Neural cell (in vitro differentiated cells): ENCODE results near the gene RDH11.

ENCODE experiments used
- EP300 ChIP-seq: fragments of 450-650 bp; conservative IDR thresholded peaks from 2 replicates; pipeline ENCODE4 v1.6.1; 2014; ENCODE audit warnings: antibody characterized with exemption, mild to moderate bottlenecking, moderate library complexity; ENCODE audit not compliant: poor library complexity, severe bottlenecking
- EZH2 ChIP-seq: fragments of 200-600, 300-800 bp; shearing (Covaris generic), sonication (generic); IDR thresholded peaks from 2 replicates; pipeline ENCODE4 v1.6.1; 2014; ENCODE audit warnings: antibody characterized with exemption, low read length, borderline replicate concordance, mild to moderate bottlenecking; ENCODE audit not compliant: insufficient read depth, poor library complexity, severe bottlenecking
- SMC3 ChIP-seq: fragments of 450-650 bp; conservative IDR thresholded peaks from 2 replicates; pipeline ENCODE4 v1.6.1; 2014; ENCODE audit warnings: antibody characterized with exemption, mild to moderate bottlenecking, moderate library complexity; ENCODE audit not compliant: poor library complexity
- TAF1 ChIP-seq: IDR thresholded peaks from 2 replicates; pipeline ENCODE4 v1.6.1; 2012; ENCODE audit warnings: low read depth
- TF ChIP-seq, protein P1 (sequence below): fragments of 450-650 bp; IDR thresholded peaks from 2 replicates; pipeline ENCODE4 v1.5.1; 2014; ENCODE audit warnings: antibody characterized with exemption, mild to moderate bottlenecking, moderate library complexity; ENCODE audit not compliant: poor library complexity, severe bottlenecking
- TF ChIP-seq, protein P2 (sequence below): IDR thresholded peaks from 2 replicates; pipeline ENCODE4 v1.6.1; 2012; ENCODE audit warnings: borderline replicate concordance

DNA sequence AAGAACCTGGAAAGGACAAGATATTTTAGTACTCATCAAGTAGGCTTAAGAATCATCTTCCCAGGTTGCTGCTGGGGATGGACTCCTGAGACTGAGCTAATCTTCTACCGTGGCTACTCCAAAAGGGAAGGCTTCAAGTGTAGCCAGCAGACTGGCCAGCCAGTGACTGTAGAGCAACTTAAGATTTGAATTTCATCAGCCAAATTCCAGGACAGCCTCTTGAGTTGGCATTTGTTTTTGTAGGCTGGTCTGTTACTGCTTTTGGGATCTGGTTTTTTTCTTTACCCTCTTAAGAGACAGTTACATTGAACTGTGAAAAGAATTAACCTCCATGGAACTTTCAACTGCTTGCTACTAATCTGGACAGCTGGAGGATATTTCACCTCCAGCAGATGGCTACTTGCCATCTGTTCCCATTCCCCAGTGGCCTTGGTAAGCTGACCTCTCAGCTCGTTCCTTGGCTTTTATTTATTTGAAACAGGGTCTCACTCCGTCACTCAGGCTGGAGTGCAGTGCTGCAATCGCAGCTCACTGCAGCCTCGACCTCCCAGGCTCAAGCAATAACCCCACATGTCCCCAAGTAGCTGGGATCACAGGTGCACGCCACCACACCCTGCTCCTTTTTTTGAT, 41.8 kb downstream of the RDH11 start:
- TF ChIP-seq, protein P1, sequence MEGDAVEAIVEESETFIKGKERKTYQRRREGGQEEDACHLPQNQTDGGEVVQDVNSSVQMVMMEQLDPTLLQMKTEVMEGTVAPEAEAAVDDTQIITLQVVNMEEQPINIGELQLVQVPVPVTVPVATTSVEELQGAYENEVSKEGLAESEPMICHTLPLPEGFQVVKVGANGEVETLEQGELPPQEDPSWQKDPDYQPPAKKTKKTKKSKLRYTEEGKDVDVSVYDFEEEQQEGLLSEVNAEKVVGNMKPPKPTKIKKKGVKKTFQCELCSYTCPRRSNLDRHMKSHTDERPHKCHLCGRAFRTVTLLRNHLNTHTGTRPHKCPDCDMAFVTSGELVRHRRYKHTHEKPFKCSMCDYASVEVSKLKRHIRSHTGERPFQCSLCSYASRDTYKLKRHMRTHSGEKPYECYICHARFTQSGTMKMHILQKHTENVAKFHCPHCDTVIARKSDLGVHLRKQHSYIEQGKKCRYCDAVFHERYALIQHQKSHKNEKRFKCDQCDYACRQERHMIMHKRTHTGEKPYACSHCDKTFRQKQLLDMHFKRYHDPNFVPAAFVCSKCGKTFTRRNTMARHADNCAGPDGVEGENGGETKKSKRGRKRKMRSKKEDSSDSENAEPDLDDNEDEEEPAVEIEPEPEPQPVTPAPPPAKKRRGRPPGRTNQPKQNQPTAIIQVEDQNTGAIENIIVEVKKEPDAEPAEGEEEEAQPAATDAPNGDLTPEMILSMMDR = no peak
- no peak for TF ChIP-seq TAF1
- no peak for TF ChIP-seq EZH2
- no peak for TF ChIP-seq EP300
- TF ChIP-seq, protein P2, sequence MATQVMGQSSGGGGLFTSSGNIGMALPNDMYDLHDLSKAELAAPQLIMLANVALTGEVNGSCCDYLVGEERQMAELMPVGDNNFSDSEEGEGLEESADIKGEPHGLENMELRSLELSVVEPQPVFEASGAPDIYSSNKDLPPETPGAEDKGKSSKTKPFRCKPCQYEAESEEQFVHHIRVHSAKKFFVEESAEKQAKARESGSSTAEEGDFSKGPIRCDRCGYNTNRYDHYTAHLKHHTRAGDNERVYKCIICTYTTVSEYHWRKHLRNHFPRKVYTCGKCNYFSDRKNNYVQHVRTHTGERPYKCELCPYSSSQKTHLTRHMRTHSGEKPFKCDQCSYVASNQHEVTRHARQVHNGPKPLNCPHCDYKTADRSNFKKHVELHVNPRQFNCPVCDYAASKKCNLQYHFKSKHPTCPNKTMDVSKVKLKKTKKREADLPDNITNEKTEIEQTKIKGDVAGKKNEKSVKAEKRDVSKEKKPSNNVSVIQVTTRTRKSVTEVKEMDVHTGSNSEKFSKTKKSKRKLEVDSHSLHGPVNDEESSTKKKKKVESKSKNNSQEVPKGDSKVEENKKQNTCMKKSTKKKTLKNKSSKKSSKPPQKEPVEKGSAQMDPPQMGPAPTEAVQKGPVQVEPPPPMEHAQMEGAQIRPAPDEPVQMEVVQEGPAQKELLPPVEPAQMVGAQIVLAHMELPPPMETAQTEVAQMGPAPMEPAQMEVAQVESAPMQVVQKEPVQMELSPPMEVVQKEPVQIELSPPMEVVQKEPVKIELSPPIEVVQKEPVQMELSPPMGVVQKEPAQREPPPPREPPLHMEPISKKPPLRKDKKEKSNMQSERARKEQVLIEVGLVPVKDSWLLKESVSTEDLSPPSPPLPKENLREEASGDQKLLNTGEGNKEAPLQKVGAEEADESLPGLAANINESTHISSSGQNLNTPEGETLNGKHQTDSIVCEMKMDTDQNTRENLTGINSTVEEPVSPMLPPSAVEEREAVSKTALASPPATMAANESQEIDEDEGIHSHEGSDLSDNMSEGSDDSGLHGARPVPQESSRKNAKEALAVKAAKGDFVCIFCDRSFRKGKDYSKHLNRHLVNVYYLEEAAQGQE = no peak
- TF ChIP-seq SMC3 = no peak
